ENCODE data around the gene CORO2B.

- TF ChIP-seq CTCF (IDR thresholded peaks at IDR 0.05; ENCODE audit: insufficient read depth, low read length) (no peak), REST (IDR thresholded peaks at IDR 0.05; ENCODE audit: insufficient replicate concordance, low read depth) (no peak)
Observed at GRCh38 chr15:68598171-68599152, 19.7 kb downstream of the CORO2B start.
